Left ventricle myocardium inferior (tissue), 1 donor: Measurements from ENCODE around the gene SRGAP2. TPM values are rescaled to one million over a fixed set of nuclear protein-coding genes. Genes with fewer than 3 reads are reported as not detected.
A peak's percentile ranks its signal among the peaks of the same experiment; 100 is the strongest.
"Not testable (repeated sequence)": the region's sequence is repeated elsewhere in the genome, so short reads cannot be mapped to it uniquely, and the experiment has no call there.

ENCODE experiments used
- DNase-seq: peaks from one replicate; pipeline ENCODE4 v3.0.0-alpha.2; 2020
- H3K27ac ChIP-seq: fragments of 200-600 bp; replicated peaks from 2 replicates; pipeline ENCODE4 v1.8.0; 2021
- H3K27me3 ChIP-seq: fragments of 200-600 bp; 2 replicates; pipeline ENCODE4 v1.8.0; 2021; ENCODE audit warnings: low read depth
- H3K36me3 ChIP-seq: fragments of 200-600 bp; 2 replicates; pipeline ENCODE4 v1.8.0; 2021
- H3K4me1 ChIP-seq: fragments of 200-600 bp; 2 replicates; pipeline ENCODE4 v1.8.0; 2021
- H3K4me3 ChIP-seq: fragments of 200-600 bp; 2 replicates; pipeline ENCODE4 v1.8.0; 2021; ENCODE audit warnings: mild to moderate bottlenecking, moderate library complexity
- H3K9me3 ChIP-seq: fragments of 200-600 bp; replicated peaks from 2 replicates; pipeline ENCODE4 v1.8.0; 2021
- intact Hi-C: fragments of 100-400 bp; cut with micrococcal nuclease; formaldehyde crosslinking; loops from one replicate; pipeline ENCODE4 v1.11.0; 2022
- long read RNA-seq: library from polyadenylated mRNA; unstranded; transcript quantifications from one replicate; pipeline ENCODE4 v2.0.0, GENCODE V29; 2021
- total RNA-seq: library from RNA; stranded (reverse); fragmentation: NEBNext Ultra II Directional; extraction: Animal tissue kit (Norgen Biotek cat#: 25700); gene quantifications from one replicate; pipeline ENCODE4 v1.2.1, GENCODE V29; 2021
- TF ChIP-seq, protein P1 (sequence below): fragments of 200-600 bp; IDR thresholded peaks from 2 replicates; pipeline ENCODE4 v1.8.0; 2021; ENCODE audit warnings: antibody characterized with exemption, mild to moderate bottlenecking, borderline replicate concordance
- donor health status: DM: no; HTN: yes; CAD: no; lungs with severe emphysema.

SRGAP2 gene
- total RNA-seq, result 15.6 TPM
- long read RNA-seq, partial matches to known transcripts, result 0 of 1 reads
- long read RNA-seq, other reads (novel, unspliced or antisense), result 1 of 1 reads

DNA sequence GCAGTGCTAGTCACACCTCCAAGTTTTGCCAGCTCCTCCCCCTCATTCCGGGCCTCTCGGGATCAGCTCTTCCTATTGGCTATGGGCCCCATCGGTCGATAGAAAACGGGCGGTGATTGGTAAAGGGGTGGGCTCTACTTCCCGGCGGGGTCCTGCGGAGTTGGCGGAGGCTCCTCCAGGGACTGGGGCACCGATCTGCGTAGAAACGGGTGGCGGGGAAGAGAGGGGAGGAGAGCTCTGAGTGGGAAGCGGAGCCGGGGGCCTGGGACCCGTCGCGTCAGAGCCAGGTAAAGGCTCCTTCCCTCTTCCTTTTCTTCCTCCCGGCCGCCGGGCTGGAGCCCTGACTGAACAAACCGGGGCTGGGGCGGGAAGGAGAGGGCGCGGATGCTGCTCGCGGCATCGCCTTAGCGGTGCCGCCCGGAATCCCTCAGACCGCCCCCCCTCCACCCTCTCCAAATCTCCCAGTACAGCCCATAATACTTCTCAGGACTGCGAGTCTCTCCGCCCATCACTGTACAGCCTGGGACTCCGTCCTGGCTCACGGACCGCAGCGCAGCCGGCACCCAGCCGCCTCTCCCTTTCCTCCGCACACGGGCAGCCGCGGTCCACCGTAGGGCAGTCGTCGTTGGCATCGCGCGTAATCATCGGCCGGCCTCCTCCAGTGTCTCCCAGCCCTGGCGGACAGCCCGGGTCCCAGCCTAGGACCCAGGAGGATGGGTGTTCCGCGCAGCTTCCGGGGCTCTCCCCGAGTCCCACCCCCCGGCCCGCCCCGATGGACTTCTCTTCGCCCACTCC lies at the start of gene SRGAP2:
SRGAP2 (plus strand) TSS at position 178 of the 795 bp plus-strand sequence. CDS start 2,430 bp downstream, outside the sequence.
- peak within 1 kb of the TSS; percentile 72 for H3K4me3 ChIP-seq
- intact Hi-C loops, H3K27me3 ChIP-seq, H3K4me1 ChIP-seq, H3K9me3 ChIP-seq, H3K36me3 ChIP-seq: not testable (repeated sequence)
- H3K27ac ChIP-seq, result peak within 1 kb of the TSS; percentile 90
- DNase-seq, result peak; percentile 65

DNA sequence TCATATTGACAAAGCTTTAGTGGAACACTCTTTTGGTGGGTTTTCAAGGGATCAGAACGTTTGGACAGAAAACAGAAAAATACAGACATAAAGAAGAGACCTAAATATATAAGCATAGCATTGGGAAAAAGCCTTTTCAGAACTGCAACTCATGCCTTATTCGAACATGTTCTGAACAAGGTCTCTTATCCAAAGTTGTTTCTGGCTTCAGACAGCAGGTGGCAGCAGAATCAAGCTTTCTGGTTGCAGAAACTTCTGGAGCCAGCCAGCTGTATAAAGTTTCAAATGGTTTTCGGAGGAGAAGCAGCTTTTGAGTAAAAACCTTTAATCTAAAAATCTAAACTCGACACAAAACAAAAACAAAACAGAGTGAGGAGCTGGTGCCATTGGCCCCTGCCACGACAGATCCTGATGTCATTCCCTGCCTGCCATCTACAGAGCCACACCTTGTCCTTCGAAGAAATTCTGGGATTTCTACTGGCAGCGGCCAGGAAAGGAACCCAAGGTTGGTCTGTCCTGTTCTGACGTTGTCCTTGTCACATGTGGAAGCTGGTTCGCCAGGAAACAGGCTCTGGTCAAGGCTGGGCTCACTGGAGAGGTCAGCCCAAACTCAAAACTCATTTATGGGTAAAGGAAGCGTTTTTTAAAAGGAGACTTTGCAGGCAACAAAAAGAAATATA lies 35.9 kb upstream of the SRGAP2 start:
- TF ChIP-seq, protein P1, sequence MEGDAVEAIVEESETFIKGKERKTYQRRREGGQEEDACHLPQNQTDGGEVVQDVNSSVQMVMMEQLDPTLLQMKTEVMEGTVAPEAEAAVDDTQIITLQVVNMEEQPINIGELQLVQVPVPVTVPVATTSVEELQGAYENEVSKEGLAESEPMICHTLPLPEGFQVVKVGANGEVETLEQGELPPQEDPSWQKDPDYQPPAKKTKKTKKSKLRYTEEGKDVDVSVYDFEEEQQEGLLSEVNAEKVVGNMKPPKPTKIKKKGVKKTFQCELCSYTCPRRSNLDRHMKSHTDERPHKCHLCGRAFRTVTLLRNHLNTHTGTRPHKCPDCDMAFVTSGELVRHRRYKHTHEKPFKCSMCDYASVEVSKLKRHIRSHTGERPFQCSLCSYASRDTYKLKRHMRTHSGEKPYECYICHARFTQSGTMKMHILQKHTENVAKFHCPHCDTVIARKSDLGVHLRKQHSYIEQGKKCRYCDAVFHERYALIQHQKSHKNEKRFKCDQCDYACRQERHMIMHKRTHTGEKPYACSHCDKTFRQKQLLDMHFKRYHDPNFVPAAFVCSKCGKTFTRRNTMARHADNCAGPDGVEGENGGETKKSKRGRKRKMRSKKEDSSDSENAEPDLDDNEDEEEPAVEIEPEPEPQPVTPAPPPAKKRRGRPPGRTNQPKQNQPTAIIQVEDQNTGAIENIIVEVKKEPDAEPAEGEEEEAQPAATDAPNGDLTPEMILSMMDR, result peak; percentile 48
- H3K27me3 ChIP-seq, intact Hi-C loops, H3K36me3 ChIP-seq, H3K4me1 ChIP-seq, H3K27ac ChIP-seq, H3K9me3 ChIP-seq, H3K4me3 ChIP-seq, DNase-seq: not testable (repeated sequence)

DNA sequence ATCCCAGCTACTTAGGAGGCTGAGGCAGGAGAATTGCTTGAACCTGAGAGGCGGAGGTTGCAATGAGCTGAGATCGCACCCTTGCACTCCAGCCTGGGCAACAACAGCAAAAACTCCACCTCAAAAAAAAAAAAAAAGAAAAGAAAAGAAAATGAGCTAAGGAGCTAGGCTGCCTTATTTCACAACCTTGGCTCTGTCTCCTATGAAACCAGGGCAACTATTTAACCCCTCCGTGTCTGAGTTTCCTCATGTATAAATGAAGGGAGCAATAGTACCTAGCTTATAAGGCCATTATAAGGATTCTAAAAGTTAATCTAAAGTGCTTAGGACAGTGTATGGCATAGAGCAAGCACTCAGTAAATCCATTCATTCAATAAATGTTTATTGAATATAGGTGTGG lies 33.5 kb upstream of the SRGAP2 start:
- H3K4me1 ChIP-seq, intact Hi-C loops, H3K27me3 ChIP-seq, H3K9me3 ChIP-seq, H3K4me3 ChIP-seq, DNase-seq, H3K36me3 ChIP-seq, H3K27ac ChIP-seq: not testable (repeated sequence)

DNA sequence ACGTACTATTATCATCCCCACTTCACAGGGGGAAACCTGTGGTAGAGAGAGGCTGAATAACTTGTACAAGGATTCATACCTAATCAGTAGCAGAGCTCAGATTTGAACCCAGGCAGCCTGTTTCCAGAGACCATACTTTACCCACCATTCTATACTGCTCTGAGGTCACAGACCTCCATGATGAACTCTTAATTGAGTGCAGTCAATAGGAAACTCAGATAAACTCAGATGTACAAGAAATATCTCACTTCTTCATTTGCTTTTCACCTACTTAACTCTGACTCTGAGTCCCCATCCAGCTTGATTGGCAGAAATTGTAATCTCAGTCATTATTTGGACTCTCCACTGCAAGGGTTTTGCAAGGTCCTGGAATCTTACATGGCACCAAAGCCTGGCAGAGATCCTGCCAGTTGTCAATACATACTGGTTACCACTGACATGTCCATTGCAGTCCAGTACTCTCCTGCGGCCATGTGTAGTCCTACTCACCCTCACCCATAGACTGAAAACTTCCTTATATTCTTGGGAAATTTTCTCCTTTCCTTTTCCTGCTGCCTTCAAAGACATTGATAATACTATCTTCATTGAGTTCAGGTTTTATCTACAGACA lies 30.1 kb upstream of the SRGAP2 start:
- H3K4me3 ChIP-seq, H3K36me3 ChIP-seq, intact Hi-C loops, H3K9me3 ChIP-seq, DNase-seq, H3K27ac ChIP-seq, H3K4me1 ChIP-seq, H3K27me3 ChIP-seq: not testable (repeated sequence)

DNA sequence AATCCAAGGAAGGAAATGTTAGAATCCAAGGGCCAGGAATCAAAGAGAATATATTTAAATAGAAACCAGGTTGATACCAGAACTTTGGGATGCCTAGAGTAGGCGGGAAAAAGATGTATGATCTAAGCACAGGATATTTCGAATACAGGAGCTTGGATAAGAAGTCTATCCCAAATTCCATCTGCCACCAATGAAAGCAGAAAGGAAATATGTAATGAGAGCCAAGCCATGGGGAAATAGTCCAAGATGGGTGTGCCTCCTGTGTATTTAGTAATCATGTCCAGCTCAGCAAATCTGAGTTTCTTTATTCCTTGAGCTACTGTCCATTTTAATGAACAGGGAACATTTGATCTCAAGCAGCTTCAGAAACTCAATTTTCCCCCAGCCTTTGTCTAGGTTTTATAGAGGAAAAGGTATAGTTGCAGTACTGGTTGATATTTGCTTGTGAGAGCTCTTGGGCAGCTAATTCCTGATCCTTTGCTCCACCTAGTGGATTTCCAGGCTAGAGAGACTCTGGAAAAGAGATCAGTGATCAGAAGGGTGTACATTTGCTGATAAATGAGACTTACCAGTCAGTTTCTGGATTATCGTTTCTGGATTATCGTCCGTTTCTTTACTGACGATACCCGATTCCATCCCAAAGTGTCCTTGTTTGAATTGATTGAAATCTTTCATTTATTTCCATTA lies 29.0 kb upstream of the SRGAP2 start:
- DNase-seq, H3K9me3 ChIP-seq, H3K27me3 ChIP-seq, H3K4me1 ChIP-seq, H3K36me3 ChIP-seq, H3K4me3 ChIP-seq, intact Hi-C loops: not testable (repeated sequence)
- peak overlapping the region; percentile 42 for H3K27ac ChIP-seq
- TF ChIP-seq, protein P1, result peak; percentile 50

DNA sequence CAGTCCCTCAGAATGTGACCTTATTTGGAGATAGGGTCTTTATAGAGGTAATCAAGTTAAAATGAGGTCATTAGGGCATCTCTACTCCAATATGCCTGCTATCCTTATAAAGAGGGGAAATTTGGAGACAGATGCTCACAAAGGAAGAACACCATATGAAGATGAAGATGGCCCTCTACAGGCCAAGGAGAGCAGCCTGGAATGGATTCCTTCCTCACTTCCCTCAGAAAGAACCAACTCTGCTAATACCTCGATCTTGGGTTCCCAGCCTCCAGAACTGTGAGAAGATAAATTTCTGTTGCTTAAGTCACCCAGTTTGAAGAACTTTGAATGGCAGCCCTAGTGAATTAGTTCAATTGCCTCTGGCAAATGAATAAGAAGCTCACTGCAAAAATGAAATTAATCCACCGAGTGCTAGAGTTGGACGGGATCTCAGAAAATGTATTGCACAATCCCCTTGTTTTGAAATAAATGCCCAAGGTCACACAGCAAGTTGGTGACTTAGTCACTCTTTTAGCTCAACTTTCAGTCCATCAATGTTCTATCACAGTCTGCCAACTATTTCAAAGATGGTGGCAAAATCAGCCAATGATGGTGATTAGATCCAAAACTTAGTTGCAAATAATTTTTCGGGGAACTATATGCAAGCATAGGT lies 27.8 kb upstream of the SRGAP2 start:
- H3K36me3 ChIP-seq, intact Hi-C loops, DNase-seq, H3K9me3 ChIP-seq, H3K27ac ChIP-seq, H3K4me1 ChIP-seq, H3K4me3 ChIP-seq, H3K27me3 ChIP-seq: not testable (repeated sequence)
- TF ChIP-seq, protein P1, result peak; percentile 11

DNA sequence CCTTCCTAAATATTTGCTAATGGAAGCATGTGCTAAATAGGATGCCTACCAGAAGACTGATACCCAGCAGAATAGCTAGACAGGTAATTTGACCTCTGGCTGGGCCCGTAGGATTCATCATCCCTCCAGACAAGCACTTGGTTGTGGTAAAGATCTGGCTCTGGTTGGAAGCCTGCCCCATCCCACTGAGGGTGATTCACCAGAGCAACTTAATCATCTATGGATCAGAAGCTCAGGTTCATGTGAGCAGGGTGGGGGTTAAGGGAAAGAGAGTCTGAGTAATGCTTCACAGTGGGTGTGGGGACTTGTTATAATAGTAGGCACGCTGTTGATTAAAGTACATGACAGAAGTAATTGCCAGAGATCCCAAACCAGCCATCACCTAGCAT lies 27.2 kb upstream of the SRGAP2 start:
- H3K9me3 ChIP-seq, DNase-seq, H3K36me3 ChIP-seq, H3K27ac ChIP-seq, H3K4me1 ChIP-seq, H3K27me3 ChIP-seq, intact Hi-C loops, H3K4me3 ChIP-seq: not testable (repeated sequence)

DNA sequence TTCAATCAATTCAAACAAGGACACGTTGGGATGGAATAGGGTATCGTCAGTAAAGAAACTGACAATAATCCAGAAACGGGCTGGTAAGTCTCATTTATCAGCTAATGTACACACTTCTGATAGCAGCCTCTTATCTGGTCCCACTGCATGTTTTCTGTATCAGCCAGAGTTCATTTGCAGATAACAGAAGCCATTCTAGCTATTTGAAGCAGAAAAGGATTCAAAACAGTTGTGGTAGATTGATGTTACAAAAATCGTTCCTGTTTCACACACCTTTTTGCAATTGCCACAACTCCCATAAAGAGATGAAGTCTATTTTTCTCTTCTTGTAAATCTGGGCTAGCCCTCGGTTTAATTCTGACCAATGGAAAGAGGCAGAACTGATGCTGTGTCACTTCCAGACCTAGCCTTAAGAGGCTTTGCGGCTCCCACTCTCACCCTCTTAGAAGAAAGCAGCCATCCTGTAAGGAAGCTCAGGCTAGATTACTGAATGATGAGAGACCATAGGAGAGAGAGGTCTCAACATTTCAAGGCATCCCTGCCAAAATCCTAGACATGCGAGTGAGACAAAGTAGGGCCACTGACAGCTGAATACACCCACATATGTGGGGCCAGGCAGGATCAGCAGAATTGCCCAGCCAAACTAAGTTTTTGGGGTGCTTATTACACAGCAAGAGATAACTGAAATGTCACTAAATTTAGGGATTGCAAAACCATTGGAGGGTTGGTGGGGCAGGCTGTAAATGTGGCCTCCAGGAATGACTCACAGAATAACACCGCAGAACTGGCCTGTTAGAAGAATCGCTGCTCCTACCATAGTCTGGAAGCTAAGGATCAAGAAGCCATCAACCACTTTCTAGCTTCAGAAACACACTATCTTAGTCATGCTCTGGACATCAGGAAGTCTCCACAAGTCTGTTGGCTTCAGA lies 25.0 kb upstream of the SRGAP2 start:
- H3K9me3 ChIP-seq, H3K4me3 ChIP-seq, H3K4me1 ChIP-seq, H3K27ac ChIP-seq, H3K27me3 ChIP-seq, H3K36me3 ChIP-seq, DNase-seq, intact Hi-C loops: not testable (repeated sequence)

DNA sequence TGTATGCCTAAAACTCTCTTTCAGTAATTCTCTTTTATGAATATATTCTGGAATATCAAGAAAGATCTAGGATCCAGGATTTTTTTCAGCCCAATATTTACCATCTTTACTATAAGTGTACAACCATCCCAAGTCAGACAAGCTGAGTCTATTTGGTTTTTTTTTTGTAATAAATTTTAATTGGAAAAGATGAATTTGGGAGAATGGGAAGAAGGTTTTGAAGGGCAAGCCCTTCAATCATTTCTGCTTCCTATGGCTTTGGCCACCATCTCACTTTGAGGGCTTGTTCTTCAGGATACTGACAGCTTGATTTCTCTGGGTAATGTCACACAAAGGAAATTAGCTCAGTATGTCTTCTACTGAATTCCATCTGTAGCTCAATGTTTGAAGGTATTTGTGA lies 23.7 kb upstream of the SRGAP2 start:
- H3K4me1 ChIP-seq, H3K9me3 ChIP-seq, DNase-seq, H3K27ac ChIP-seq, intact Hi-C loops, H3K36me3 ChIP-seq, H3K27me3 ChIP-seq, H3K4me3 ChIP-seq: not testable (repeated sequence)
